Esophagus squamous epithelium (tissue), 4 donors: ENCODE data around the gene IFT122.

ENCODE experiments used
- POLR2A ChIP-seq, 4 donors: fragments of 450-650 bp; IDR thresholded peaks; one replicate each; pipeline ENCODE4 v1.6.1; 2017; ENCODE audit warnings: antibody characterized with exemption in 4 of 4, mild to moderate bottlenecking in 4 of 4, moderate library complexity in 3 of 4
- TF ChIP-seq, protein P1 (sequence below), 6 experiments: fragments of 450-650 bp in 4 of 6; fragments of 200-600 bp in 2 of 6; sonication (generic) in 2 of 6; IDR thresholded peaks; one replicate each; pipeline ENCODE4 v1.5.1; 2016 to 2019; ENCODE audit warnings: antibody characterized with exemption in 6 of 6, mild to moderate bottlenecking in 4 of 6, moderate library complexity in 4 of 6

GRCh38 chr3:129429080-129429451, 11.0 kb upstream of the IFT122 start:
- TF ChIP-seq, protein P1, sequence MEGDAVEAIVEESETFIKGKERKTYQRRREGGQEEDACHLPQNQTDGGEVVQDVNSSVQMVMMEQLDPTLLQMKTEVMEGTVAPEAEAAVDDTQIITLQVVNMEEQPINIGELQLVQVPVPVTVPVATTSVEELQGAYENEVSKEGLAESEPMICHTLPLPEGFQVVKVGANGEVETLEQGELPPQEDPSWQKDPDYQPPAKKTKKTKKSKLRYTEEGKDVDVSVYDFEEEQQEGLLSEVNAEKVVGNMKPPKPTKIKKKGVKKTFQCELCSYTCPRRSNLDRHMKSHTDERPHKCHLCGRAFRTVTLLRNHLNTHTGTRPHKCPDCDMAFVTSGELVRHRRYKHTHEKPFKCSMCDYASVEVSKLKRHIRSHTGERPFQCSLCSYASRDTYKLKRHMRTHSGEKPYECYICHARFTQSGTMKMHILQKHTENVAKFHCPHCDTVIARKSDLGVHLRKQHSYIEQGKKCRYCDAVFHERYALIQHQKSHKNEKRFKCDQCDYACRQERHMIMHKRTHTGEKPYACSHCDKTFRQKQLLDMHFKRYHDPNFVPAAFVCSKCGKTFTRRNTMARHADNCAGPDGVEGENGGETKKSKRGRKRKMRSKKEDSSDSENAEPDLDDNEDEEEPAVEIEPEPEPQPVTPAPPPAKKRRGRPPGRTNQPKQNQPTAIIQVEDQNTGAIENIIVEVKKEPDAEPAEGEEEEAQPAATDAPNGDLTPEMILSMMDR (IDR thresholded peaks at IDR 0.05): no peak
- no peak for TF ChIP-seq POLR2A (IDR thresholded peaks at IDR 0.05)
